ENCODE data around the gene AZU1. TPM values are rescaled to one million over a fixed set of nuclear protein-coding genes. Genes with fewer than 3 reads are reported as not detected.

AZU1 gene
- total RNA-seq, 4 donors from 2014 or later = 0.40 TPM; not detected in 3

DNA sequence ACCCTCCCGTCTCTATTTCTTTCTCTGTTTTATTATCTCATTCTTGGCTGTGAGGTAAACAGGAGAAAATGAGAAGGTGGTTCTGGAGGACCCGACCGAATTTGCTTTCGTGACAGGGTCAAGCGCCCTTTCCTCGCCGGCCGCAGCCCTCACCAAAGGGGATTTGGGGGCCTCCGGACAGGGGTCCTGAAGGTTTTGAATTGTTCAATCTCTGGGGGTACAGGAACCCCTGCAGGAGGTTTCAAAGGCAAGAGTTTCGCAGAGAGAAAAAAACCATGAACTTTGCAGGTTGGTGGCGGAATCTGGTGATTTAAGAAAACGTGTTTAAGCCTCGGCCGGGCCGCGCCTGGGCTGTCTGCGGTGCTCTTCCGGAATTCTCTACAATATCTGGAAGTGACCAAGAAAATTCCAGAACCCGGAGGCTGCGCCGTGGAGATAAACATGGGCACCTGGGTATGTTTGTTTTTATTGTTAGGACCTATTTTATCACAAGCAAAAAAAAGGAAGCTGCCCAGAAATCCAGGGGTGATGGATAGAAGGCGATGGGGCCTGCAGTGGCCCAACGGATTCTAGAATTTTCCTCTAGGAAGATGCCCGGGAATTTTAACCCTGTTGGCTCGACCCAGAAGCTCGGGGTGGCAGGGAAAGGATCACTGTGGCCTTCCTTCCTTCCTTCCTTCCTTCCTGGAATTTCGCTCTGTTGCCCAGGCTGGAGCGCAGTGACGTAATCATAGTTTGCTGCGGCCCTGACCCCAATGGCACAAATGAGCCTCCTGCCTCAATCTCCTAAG, 44.6 kb upstream of the AZU1 start:
- H3K27ac ChIP-seq = peak overlapping the region in 1 of 4 donors; percentile 56
- TF ChIP-seq EP300 (IDR thresholded peaks at IDR 0.05) (no peak), POLR2AphosphoS5 (IDR thresholded peaks at IDR 0.05) (no peak)
- peak overlapping the region in 1 of 2 donors; percentile 2 for H3K4me3 ChIP-seq
- ATAC-seq = peak; percentile 33
- no peaks in the 10 kb centered on the region for H3K36me3 ChIP-seq
- WGBS, 2 donors (ENCODE audit: low coverage in 1 of 2) = 71 to 82% methylated on average over 18 to 26 of the region's 30 CpGs
- H3K4me1 ChIP-seq = peaks cover 0 to 15% (median 4%) of the 10 kb centered on the region in 3 donors
- peaks cover 28% of the 10 kb centered on the region for H3K27me3 ChIP-seq
- H3K9me3 ChIP-seq = no peaks in the 10 kb centered on the region

DNA sequence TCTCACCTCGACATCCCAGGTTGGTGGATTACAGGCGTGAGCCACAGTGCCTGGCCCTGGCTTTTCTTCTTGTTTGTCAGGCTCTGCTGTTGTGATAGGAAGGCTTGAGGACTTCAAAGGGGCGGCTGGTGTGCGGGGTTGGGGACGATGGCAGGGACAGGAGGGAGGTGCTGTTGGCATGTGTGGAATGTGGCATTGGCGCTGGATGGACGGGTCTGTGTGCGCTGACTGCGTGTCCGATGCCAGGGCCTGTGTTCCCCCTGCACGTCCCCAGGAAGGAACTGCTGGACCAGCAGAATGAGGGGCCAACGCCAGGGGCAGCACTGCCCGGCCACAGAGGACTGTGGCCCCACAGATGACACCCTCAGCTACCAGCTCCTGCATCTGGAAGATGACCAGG, 43.1 kb upstream of the AZU1 start:
- H3K27me3 ChIP-seq = peaks cover 25% of the 10 kb centered on the region
- H3K4me1 ChIP-seq = peaks cover 0 to 28% (median 8%) of the 10 kb centered on the region in 3 donors
- ATAC-seq = no peak
- no peaks in the 10 kb centered on the region for H3K36me3 ChIP-seq
- TF ChIP-seq POLR2A (IDR thresholded peaks at IDR 0.05) (no peak), EP300 (IDR thresholded peaks at IDR 0.05) (no peak), POLR2AphosphoS5 (IDR thresholded peaks at IDR 0.05) (no peak)
- TF ChIP-seq, protein P1, sequence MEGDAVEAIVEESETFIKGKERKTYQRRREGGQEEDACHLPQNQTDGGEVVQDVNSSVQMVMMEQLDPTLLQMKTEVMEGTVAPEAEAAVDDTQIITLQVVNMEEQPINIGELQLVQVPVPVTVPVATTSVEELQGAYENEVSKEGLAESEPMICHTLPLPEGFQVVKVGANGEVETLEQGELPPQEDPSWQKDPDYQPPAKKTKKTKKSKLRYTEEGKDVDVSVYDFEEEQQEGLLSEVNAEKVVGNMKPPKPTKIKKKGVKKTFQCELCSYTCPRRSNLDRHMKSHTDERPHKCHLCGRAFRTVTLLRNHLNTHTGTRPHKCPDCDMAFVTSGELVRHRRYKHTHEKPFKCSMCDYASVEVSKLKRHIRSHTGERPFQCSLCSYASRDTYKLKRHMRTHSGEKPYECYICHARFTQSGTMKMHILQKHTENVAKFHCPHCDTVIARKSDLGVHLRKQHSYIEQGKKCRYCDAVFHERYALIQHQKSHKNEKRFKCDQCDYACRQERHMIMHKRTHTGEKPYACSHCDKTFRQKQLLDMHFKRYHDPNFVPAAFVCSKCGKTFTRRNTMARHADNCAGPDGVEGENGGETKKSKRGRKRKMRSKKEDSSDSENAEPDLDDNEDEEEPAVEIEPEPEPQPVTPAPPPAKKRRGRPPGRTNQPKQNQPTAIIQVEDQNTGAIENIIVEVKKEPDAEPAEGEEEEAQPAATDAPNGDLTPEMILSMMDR (IDR thresholded peaks at IDR 0.05) = no peak
- H3K4me3 ChIP-seq = no peak overlapping the region
- WGBS, 2 donors (ENCODE audit: low coverage in 1 of 2) = 100% methylated on average over 1 of the region's 13 CpGs; no CpG with 5 or more reads in 1 of the 2 donors
- no peaks in the 10 kb centered on the region for H3K9me3 ChIP-seq
- no peak overlapping the region for H3K27ac ChIP-seq

DNA sequence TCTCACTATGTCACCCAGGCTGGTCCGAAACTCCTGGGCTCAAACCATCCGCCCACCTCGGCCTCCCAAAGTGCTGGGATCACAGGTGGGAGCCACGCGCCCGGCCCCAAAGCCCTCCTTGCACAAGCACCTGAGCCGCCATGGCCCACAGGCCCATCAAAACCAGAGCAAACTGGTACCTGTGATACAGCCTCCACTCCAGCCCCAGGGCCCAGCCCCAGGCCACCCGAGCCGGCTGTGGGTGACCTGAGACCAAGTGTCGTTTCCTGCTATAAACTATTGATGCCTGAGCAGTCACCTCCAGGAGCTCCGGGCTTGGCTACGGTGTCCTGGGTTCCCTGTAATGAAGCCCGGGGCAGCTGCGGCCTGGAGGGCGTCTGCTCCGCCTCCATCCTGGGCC, 40.1 kb upstream of the AZU1 start:
- Histone ChIP-seq H3K27ac (peak overlapping the region in 2 of 4 donors; percentile 19 to 24), H3K36me3 (no peaks in the 10 kb centered on the region), H3K4me1 (peaks cover 0 to 32% (median 5%) of the 10 kb centered on the region in 3 donors), H3K27me3 (peaks cover 2% of the 10 kb centered on the region), H3K4me3 (no peak overlapping the region), H3K9me3 (no peaks in the 10 kb centered on the region)
- WGBS, 2 donors (ENCODE audit: low coverage in 1 of 2) = 80 to 100% methylated on average over 1 to 4 of the region's 16 CpGs
- no peak for ATAC-seq
- TF ChIP-seq, protein P1 (IDR thresholded peaks at IDR 0.05) = no peak
- TF ChIP-seq POLR2AphosphoS5 (IDR thresholded peaks at IDR 0.05) (no peak), EP300 (IDR thresholded peaks at IDR 0.05) (no peak), POLR2A (IDR thresholded peaks at IDR 0.05) (no peak)

DNA sequence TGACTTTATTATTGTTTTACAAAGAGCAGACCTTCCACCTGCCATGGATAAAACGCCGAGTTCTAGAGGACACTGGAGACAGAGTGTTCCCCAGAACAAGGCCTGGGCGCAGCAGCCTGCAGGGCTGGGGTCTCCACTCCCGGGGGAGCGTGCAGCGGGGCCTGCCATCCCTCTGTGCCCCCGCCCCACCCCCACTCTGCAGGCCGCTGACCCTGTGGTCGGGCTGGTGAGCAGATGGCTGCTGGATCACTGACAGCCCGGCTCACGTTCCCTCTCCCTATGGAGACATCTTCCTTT, 39.0 kb upstream of the AZU1 start:
- peaks cover 0 to 25% (median 4%) of the 10 kb centered on the region in 3 donors for H3K4me1 ChIP-seq
- no peaks in the 10 kb centered on the region for H3K9me3 ChIP-seq
- no CpG with 5 or more reads among the region's 11 CpGs for WGBS, 2 donors (ENCODE audit: low coverage in 1 of 2)
- H3K27ac ChIP-seq = peak overlapping the region in 3 of 4 donors; percentile 46 to 69 (median 54)
- no peaks in the 10 kb centered on the region for H3K36me3 ChIP-seq
- no peaks in the 10 kb centered on the region for H3K27me3 ChIP-seq
- no peak for ATAC-seq
- TF ChIP-seq, protein P1 (IDR thresholded peaks at IDR 0.05) = no peak
- H3K4me3 ChIP-seq = no peak overlapping the region

DNA sequence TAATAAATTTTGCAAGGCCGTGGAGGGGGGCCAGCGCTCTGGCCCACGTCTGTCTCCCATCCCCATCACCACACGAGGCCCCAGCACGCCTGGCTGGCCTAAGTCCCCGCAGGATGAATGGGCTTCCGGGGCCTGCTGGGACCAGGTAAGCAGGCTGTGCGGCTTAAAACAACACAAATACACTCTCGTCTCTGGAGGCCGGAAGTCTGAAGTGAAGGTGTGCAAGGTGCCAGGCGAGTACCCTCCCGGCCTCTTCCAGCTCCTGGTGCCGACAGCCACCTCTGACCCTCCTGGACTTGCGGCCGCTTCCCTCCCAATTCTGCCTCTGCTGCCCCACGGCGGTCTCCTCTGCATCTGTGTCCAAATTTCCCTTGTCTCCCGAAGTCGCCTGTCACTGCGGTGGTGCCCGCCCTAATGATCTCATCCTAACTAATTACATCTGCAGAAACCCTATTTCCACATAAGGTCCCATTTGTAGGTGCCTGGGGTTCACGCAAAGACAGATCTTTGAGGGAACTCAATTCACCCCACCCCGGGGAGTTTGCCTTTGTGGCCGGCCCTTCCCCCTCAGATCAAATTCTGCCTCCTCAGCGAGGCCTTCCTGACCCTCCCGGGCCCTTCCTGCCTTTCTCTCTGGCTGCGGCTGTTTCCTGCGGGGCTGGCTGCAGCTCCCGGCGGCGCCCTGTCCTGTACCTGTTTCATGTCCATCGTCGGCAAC, 38.5 kb upstream of the AZU1 start:
- WGBS, 2 donors (ENCODE audit: low coverage in 1 of 2) = 30 to 48% methylated on average over 2 to 16 of the region's 33 CpGs
- ATAC-seq = peak; percentile 31
- Histone ChIP-seq H3K27me3 (no peaks in the 10 kb centered on the region), H3K27ac (peak overlapping the region in 3 of 4 donors; percentile 46 to 69 (median 54)), H3K36me3 (no peaks in the 10 kb centered on the region), H3K4me1 (peaks cover 0 to 25% (median 4%) of the 10 kb centered on the region in 3 donors), H3K9me3 (no peaks in the 10 kb centered on the region), H3K4me3 (no peak overlapping the region)
- no peak for TF ChIP-seq POLR2A (IDR thresholded peaks at IDR 0.05)
- TF ChIP-seq, protein P1 (IDR thresholded peaks at IDR 0.05) = no peak
- TF ChIP-seq POLR2AphosphoS5 (IDR thresholded peaks at IDR 0.05) = no peak
- no peak for TF ChIP-seq EP300 (IDR thresholded peaks at IDR 0.05)

All from gastroesophageal sphincter (tissue), 4 donors.